HL-60/S4 (cell line): Measurements from ENCODE around the gene FAM174B.

Experiments used
- in situ Hi-C: fragments of 300-500 bp; cut with MboI; formaldehyde crosslinking; loops from 2 replicates; pipeline ENCODE4 v1.14.3; 2022; ENCODE audit warnings: low sequenced_read_pairs

Gene FAM174B

GRCh38 chr15:92655178-92655995, at the start of gene FAM174B:
Gene FAM174B, minus strand, starts transcription at chr15:92655775.
- in situ Hi-C loops, result no loop called here

- in situ Hi-C loops, result no loop called here
These were observed 40.5 kb upstream of the FAM174B start for GRCh38 chr15:92696096-92696495.

GRCh38 chr15:92693691-92694331, 38.2 kb upstream of the FAM174B start:
- in situ Hi-C loops, result no loop called here

GRCh38 chr15:92690395-92690794, 34.8 kb upstream of the FAM174B start:
- in situ Hi-C loops, result no loop called here

- in situ Hi-C loops, result no loop called here
These were observed 32.2 kb upstream of the FAM174B start for GRCh38 chr15:92687746-92688145.

GRCh38 chr15:92687195-92687602, 31.6 kb upstream of the FAM174B start:
- in situ Hi-C loops, result no loop called here

GRCh38 chr15:92683511-92683834, 27.9 kb upstream of the FAM174B start:
- in situ Hi-C loops, result no loop called here

GRCh38 chr15:92682741-92683510, 27.4 kb upstream of the FAM174B start:
- in situ Hi-C loops, result no loop called here

GRCh38 chr15:92681141-92681631, 25.6 kb upstream of the FAM174B start:
- in situ Hi-C loops, result no loop called here

- in situ Hi-C loops, result no loop called here
These were observed 22.4 kb upstream of the FAM174B start for GRCh38 chr15:92677999-92678398.

GRCh38 chr15:92676561-92676960, 21.0 kb upstream of the FAM174B start:
- in situ Hi-C loops, result no loop called here

- in situ Hi-C loops, result no loop called here
These were observed 19.9 kb upstream of the FAM174B start for GRCh38 chr15:92675485-92675884.

- in situ Hi-C loops, result no loop called here
These were observed 18.8 kb upstream of the FAM174B start for GRCh38 chr15:92674347-92674746.

GRCh38 chr15:92672102-92672501, 16.5 kb upstream of the FAM174B start:
- in situ Hi-C loops, result no loop called here

GRCh38 chr15:92671406-92671805, 15.8 kb upstream of the FAM174B start:
- in situ Hi-C loops, result no loop called here

- in situ Hi-C loops, result no loop called here
These were observed 15.0 kb upstream of the FAM174B start for GRCh38 chr15:92670621-92671020.

- in situ Hi-C loops, result no loop called here
These were observed 13.9 kb upstream of the FAM174B start for GRCh38 chr15:92669432-92669831.

- in situ Hi-C loops, result no loop called here
These were observed 13.0 kb upstream of the FAM174B start for GRCh38 chr15:92668620-92669019.

GRCh38 chr15:92667970-92668485, 12.5 kb upstream of the FAM174B start:
- in situ Hi-C loops, result no loop called here

GRCh38 chr15:92667287-92667904, 11.8 kb upstream of the FAM174B start:
- in situ Hi-C loops, result no loop called here

- in situ Hi-C loops, result no loop called here
These were observed 11.2 kb upstream of the FAM174B start for GRCh38 chr15:92666780-92667179.
